GM23338 (cell line): ENCODE measurements around the gene VAMP2. TPM values are rescaled to one million over a fixed set of nuclear protein-coding genes. Genes with fewer than 3 reads are reported as not detected.

ENCODE experiments used
- ATAC-seq: fragments of 200-7000 bp; cut with Tn5 transposase; 3 replicates; pipeline ENCODE4 v1.9.1; 2020
- DNase-seq: peaks from one replicate; pipeline ENCODE4 v3.0.0-alpha.2; 2015; ENCODE audit warnings: low spot score
- H2AFZ ChIP-seq: fragments of 200-600 bp; sonication (generic); 2 replicates; pipeline ENCODE4 v1.8.0; 2016; ENCODE audit warnings: antibody characterized with exemption, mild to moderate bottlenecking, moderate library complexity
- H3F3A ChIP-seq: fragments of 200-600 bp; sonication (generic); replicated peaks from 2 replicates; pipeline ENCODE4 v1.8.0; 2017; ENCODE audit warnings: antibody characterized with exemption, mixed run types, low read depth
- H3K27ac ChIP-seq: fragments of 200-600 bp; sonication (generic); 2 replicates; pipeline ENCODE4 v1.6.1; 2016; ENCODE audit warnings: low read depth
- H3K27me3 ChIP-seq: fragments of 200-600 bp; sonication (generic); 2 replicates; pipeline ENCODE4 v1.8.0; 2016; ENCODE audit warnings: mild to moderate bottlenecking, mixed run types, moderate library complexity; ENCODE audit not compliant: insufficient read depth
- H3K36me3 ChIP-seq: fragments of 200-600 bp; sonication (generic); 2 replicates; pipeline ENCODE4 v1.8.0; 2016; ENCODE audit warnings: mild to moderate bottlenecking; ENCODE audit not compliant: insufficient read depth
- H3K4me1 ChIP-seq: fragments of 200-600 bp; sonication (generic); 2 replicates; pipeline ENCODE4 v1.8.0; 2016; ENCODE audit warnings: mild to moderate bottlenecking, moderate library complexity; ENCODE audit not compliant: insufficient read depth
- H3K4me2 ChIP-seq: fragments of 200-600 bp; sonication (generic); 2 replicates; pipeline ENCODE4 v1.7.1; 2017; ENCODE audit warnings: mixed run types
- H3K4me3 ChIP-seq: fragments of 200-600 bp; sonication (generic); 2 replicates; pipeline ENCODE4 v1.6.1; 2016; ENCODE audit warnings: mixed run types
- H3K79me2 ChIP-seq: fragments of 200-600 bp; sonication (generic); replicated peaks from 2 replicates; pipeline ENCODE4 v1.8.0; 2017; ENCODE audit warnings: mild to moderate bottlenecking; ENCODE audit not compliant: insufficient read depth
- H3K9me2 ChIP-seq: fragments of 200-600 bp; sonication (generic); 2 replicates; pipeline ENCODE4 v1.8.0; 2017; ENCODE audit not compliant: insufficient read depth
- H4K20me1 ChIP-seq: fragments of 200-600 bp; sonication (generic); replicated peaks from 2 replicates; pipeline ENCODE4 v1.8.0; 2017; ENCODE audit warnings: mild to moderate bottlenecking; ENCODE audit not compliant: insufficient read depth
- H3K27ac Mint-ChIP-seq: 2 replicates; pipeline ENCODE4 v1.8.0; 2020; ENCODE audit warnings: inconsistent platforms, mild to moderate bottlenecking, moderate library complexity, mixed read lengths
- H3K27me3 Mint-ChIP-seq: 3 replicates; pipeline ENCODE4 v1.8.0; 2022; ENCODE audit warnings: low read depth, mild to moderate bottlenecking, moderate library complexity, mixed read lengths, inconsistent platforms; ENCODE audit not compliant: insufficient read depth, poor library complexity
- H3K36me3 Mint-ChIP-seq: 3 replicates; pipeline ENCODE4 v1.8.0; 2021; ENCODE audit warnings: low read depth, mild to moderate bottlenecking, inconsistent platforms, moderate library complexity, mixed read lengths
- H3K4me1 Mint-ChIP-seq: 3 replicates; pipeline ENCODE4 v1.8.0; 2020; ENCODE audit warnings: mild to moderate bottlenecking, inconsistent platforms, mixed read lengths
- H3K4me3 Mint-ChIP-seq: 3 replicates; pipeline ENCODE4 v1.8.0; 2021; ENCODE audit warnings: moderate library complexity, mild to moderate bottlenecking, inconsistent platforms, mixed read lengths
- H3K9me3 Mint-ChIP-seq: 3 replicates; pipeline ENCODE4 v1.8.0; 2020; ENCODE audit warnings: moderate library complexity, mild to moderate bottlenecking, inconsistent platforms, mixed read lengths
- CREB1 ChIP-seq: fragments of 250-450 bp; sonication (Bioruptor Pico); IDR thresholded peaks from 2 replicates; pipeline ENCODE4 v1.5.0; 2020; ENCODE audit warnings: low read depth, mild to moderate bottlenecking, moderate library complexity
- EZH2 ChIP-seq: fragments of 200-600 bp; sonication (generic); IDR thresholded peaks from one replicate; pipeline ENCODE4 v1.8.0; 2017; ENCODE audit warnings: antibody characterized with exemption, mild to moderate bottlenecking, low read depth; ENCODE audit not compliant: unreplicated experiment
- EZH2phosphoT487 ChIP-seq: fragments of 200-600 bp; sonication (generic); IDR thresholded peaks from one replicate; pipeline ENCODE4 v1.8.1; 2018; ENCODE audit warnings: antibody characterized with exemption; ENCODE audit not compliant: unreplicated experiment
- JUNB ChIP-seq: IDR thresholded peaks from one replicate; pipeline ENCODE4 v1.6.1; 2016; ENCODE audit warnings: antibody characterized with exemption; ENCODE audit not compliant: unreplicated experiment
- NANOG ChIP-seq: IDR thresholded peaks from 2 replicates; pipeline ENCODE4 v1.6.1; 2016; ENCODE audit warnings: antibody characterized with exemption, borderline replicate concordance
- POLR2AphosphoS5 ChIP-seq: IDR thresholded peaks from 2 replicates; pipeline ENCODE4 v1.6.1; 2016; ENCODE audit warnings: antibody characterized with exemption, low read depth
- STAT1 ChIP-seq: IDR thresholded peaks from one replicate; pipeline ENCODE4 v1.6.1; 2016; ENCODE audit warnings: antibody characterized with exemption; ENCODE audit not compliant: unreplicated experiment
- ZNF114 ChIP-seq: fragments of 250-450 bp; sonication (Bioruptor Pico); IDR thresholded peaks from 2 replicates; pipeline ENCODE4 v1.5.0; 2020; ENCODE audit warnings: mild to moderate bottlenecking, moderate library complexity
- ZNF331 ChIP-seq: fragments of 250-450 bp; sonication (Bioruptor Pico); IDR thresholded peaks from 2 replicates; pipeline ENCODE4 v1.5.0; 2020; ENCODE audit warnings: low read depth, mild to moderate bottlenecking, moderate library complexity
- polyA plus RNA-seq: library from polyadenylated mRNA; unstranded; fragments of >200 nt; fragmentation: Nextera tagmentation; extraction: Ambion mirVana; gene quantifications from 2 replicates; pipeline ENCODE4 v1.2.1, GENCODE V29; 2016
- total RNA-seq: library from RNA; depleted of rRNA; stranded (reverse); fragments of >200 nt; shearing (Covaris generic); gene quantifications from 2 replicates; pipeline ENCODE4 v1.2.3, GENCODE V29; 2014
- TF ChIP-seq, protein P1 (sequence below): IDR thresholded peaks from 2 replicates; pipeline ENCODE4 v1.6.1; 2016; ENCODE audit warnings: antibody characterized with exemption
- TF ChIP-seq, protein P2 (sequence below): fragments of 250-450 bp; sonication (Bioruptor Pico); IDR thresholded peaks from 2 replicates; pipeline ENCODE4 v1.5.0; 2020; ENCODE audit warnings: mild to moderate bottlenecking, moderate library complexity
- TF ChIP-seq, protein P3 (sequence below): IDR thresholded peaks from one replicate; pipeline ENCODE4 v1.6.1; 2018; ENCODE audit warnings: antibody characterized with exemption; ENCODE audit not compliant: unreplicated experiment
- TF ChIP-seq, protein P4 (sequence below), 2 experiments: fragments of 200-600 bp in 1 of 2; sonication (generic) in 1 of 2; conservative IDR thresholded peaks; 2 replicates each; pipeline versions ENCODE4 v1.5.1 to v1.6.1; 2016 to 2017; ENCODE audit warnings: antibody characterized with exemption in 2 of 2, low read depth in 2 of 2, mild to moderate bottlenecking in 2 of 2, moderate library complexity in 1 of 2

The VAMP2 gene
- total and polyA plus RNA-seq, 2 experiments from 2014 or later, result 6.9 to 32.3 TPM

DNA sequence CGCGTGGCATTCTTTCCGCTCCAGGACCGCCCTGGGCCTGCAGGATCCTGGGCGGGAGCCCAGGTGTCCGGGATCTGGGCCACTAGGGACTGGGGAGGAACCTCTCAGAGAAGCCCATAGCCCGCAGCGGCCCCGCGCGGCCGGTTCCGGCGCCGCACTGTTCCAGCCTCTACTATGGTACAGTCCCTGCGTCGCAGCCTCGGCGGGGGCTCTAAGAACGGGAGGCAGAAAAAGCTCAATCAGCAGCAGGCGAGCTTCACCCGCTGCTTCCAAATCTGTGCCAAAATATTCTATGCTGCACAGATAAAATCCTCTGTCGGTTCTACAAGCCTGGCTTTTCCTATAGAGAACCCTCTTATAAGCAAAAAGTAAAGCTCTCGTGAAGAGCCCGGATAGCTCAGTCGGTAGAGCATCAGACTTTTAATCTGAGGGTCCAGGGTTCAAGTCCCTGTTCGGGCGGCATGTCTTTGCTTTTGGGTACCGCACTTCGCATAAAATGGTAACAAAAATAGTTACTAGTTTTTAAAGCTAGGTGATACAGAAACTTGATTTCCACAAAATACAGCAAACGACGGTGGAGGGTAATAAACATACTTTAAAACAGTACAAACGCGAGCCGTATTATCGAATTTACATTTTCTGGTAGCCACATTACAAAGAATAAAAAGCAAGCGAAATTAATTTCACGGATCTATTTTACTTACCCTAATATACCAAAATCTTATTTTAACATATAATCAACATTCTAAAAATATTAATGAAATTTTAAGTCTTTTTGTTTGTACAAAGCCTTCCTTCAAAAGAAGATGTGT, 43.8 kb downstream of the VAMP2 start:
- ATAC-seq (peak; percentile 54), DNase-seq (peak; percentile 91)
- H3K27ac ChIP-seq, result no peak overlapping the region
- no peaks in the 10 kb centered on the region for H3K9me2 ChIP-seq
- no peaks in the 10 kb centered on the region for H3K79me2 ChIP-seq
- peaks cover 12% of the 10 kb centered on the region; the same call in 1 of the 2 replicates for H3K4me1 ChIP-seq
- Mint-ChIP-seq H3K36me3 (peaks cover 13% of the 10 kb centered on the region), H3K27ac (peak overlapping the region; percentile 83; the same call in 1 of the 2 replicates), H3K9me3 (peaks cover 17% of the 10 kb centered on the region), H3K4me3 (peak overlapping the region; percentile 83), H3K4me1 (peaks cover 13% of the 10 kb centered on the region; the same call in 2 of the 3 replicates), H3K27me3 (peaks cover 85% of the 10 kb centered on the region)
- TF ChIP-seq, protein P1, sequence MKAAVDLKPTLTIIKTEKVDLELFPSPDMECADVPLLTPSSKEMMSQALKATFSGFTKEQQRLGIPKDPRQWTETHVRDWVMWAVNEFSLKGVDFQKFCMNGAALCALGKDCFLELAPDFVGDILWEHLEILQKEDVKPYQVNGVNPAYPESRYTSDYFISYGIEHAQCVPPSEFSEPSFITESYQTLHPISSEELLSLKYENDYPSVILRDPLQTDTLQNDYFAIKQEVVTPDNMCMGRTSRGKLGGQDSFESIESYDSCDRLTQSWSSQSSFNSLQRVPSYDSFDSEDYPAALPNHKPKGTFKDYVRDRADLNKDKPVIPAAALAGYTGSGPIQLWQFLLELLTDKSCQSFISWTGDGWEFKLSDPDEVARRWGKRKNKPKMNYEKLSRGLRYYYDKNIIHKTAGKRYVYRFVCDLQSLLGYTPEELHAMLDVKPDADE, result no peak
- TF ChIP-seq JUNB (no peak), ZNF114 (CRISPR knock-in tag) (peak; percentile 12; the same call in 1 of the 2 replicates), CREB1 (CRISPR knock-in tag) (0 out of 2 replicates have a peak, but pooled peaks have one; percentile 38), EZH2phosphoT487 (no peak), STAT1 (no peak), ZNF331 (CRISPR knock-in tag) (no peak), NANOG (no peak), EZH2 (no peak), POLR2AphosphoS5 (no peak)
- TF ChIP-seq, protein P2, sequence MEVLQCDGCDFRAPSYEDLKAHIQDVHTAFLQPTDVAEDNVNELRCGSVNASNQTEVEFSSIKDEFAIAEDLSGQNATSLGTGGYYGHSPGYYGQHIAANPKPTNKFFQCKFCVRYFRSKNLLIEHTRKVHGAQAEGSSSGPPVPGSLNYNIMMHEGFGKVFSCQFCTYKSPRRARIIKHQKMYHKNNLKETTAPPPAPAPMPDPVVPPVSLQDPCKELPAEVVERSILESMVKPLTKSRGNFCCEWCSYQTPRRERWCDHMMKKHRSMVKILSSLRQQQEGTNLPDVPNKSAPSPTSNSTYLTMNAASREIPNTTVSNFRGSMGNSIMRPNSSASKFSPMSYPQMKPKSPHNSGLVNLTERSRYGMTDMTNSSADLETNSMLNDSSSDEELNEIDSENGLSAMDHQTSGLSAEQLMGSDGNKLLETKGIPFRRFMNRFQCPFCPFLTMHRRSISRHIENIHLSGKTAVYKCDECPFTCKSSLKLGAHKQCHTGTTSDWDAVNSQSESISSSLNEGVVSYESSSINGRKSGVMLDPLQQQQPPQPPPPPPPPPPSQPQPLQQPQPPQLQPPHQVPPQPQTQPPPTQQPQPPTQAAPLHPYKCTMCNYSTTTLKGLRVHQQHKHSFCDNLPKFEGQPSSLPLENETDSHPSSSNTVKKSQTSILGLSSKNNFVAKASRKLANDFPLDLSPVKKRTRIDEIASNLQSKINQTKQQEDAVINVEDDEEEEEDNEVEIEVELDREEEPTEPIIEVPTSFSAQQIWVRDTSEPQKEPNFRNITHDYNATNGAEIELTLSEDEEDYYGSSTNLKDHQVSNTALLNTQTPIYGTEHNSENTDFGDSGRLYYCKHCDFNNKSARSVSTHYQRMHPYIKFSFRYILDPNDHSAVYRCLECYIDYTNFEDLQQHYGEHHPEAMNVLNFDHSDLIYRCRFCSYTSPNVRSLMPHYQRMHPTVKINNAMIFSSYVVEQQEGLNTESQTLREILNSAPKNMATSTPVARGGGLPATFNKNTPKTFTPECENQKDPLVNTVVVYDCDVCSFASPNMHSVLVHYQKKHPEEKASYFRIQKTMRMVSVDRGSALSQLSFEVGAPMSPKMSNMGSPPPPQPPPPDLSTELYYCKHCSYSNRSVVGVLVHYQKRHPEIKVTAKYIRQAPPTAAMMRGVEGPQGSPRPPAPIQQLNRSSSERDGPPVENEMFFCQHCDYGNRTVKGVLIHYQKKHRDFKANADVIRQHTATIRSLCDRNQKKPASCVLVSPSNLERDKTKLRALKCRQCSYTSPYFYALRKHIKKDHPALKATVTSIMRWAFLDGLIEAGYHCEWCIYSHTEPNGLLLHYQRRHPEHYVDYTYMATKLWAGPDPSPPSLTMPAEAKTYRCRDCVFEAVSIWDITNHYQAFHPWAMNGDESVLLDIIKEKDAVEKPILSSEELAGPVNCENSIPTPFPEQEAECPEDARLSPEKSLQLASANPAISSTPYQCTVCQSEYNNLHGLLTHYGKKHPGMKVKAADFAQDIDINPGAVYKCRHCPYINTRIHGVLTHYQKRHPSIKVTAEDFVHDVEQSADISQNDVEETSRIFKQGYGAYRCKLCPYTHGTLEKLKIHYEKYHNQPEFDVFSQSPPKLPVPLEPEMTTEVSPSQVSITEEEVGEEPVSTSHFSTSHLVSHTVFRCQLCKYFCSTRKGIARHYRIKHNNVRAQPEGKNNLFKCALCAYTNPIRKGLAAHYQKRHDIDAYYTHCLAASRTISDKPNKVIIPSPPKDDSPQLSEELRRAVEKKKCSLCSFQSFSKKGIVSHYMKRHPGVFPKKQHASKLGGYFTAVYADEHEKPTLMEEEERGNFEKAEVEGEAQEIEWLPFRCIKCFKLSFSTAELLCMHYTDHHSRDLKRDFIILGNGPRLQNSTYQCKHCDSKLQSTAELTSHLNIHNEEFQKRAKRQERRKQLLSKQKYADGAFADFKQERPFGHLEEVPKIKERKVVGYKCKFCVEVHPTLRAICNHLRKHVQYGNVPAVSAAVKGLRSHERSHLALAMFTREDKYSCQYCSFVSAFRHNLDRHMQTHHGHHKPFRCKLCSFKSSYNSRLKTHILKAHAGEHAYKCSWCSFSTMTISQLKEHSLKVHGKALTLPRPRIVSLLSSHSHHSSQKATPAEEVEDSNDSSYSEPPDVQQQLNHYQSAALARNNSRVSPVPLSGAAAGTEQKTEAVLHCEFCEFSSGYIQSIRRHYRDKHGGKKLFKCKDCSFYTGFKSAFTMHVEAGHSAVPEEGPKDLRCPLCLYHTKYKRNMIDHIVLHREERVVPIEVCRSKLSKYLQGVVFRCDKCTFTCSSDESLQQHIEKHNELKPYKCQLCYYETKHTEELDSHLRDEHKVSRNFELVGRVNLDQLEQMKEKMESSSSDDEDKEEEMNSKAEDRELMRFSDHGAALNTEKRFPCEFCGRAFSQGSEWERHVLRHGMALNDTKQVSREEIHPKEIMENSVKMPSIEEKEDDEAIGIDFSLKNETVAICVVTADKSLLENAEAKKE (CRISPR knock-in tag), result no peak
- TF ChIP-seq, protein P3, sequence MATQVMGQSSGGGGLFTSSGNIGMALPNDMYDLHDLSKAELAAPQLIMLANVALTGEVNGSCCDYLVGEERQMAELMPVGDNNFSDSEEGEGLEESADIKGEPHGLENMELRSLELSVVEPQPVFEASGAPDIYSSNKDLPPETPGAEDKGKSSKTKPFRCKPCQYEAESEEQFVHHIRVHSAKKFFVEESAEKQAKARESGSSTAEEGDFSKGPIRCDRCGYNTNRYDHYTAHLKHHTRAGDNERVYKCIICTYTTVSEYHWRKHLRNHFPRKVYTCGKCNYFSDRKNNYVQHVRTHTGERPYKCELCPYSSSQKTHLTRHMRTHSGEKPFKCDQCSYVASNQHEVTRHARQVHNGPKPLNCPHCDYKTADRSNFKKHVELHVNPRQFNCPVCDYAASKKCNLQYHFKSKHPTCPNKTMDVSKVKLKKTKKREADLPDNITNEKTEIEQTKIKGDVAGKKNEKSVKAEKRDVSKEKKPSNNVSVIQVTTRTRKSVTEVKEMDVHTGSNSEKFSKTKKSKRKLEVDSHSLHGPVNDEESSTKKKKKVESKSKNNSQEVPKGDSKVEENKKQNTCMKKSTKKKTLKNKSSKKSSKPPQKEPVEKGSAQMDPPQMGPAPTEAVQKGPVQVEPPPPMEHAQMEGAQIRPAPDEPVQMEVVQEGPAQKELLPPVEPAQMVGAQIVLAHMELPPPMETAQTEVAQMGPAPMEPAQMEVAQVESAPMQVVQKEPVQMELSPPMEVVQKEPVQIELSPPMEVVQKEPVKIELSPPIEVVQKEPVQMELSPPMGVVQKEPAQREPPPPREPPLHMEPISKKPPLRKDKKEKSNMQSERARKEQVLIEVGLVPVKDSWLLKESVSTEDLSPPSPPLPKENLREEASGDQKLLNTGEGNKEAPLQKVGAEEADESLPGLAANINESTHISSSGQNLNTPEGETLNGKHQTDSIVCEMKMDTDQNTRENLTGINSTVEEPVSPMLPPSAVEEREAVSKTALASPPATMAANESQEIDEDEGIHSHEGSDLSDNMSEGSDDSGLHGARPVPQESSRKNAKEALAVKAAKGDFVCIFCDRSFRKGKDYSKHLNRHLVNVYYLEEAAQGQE, result no peak
- TF ChIP-seq, protein P4, sequence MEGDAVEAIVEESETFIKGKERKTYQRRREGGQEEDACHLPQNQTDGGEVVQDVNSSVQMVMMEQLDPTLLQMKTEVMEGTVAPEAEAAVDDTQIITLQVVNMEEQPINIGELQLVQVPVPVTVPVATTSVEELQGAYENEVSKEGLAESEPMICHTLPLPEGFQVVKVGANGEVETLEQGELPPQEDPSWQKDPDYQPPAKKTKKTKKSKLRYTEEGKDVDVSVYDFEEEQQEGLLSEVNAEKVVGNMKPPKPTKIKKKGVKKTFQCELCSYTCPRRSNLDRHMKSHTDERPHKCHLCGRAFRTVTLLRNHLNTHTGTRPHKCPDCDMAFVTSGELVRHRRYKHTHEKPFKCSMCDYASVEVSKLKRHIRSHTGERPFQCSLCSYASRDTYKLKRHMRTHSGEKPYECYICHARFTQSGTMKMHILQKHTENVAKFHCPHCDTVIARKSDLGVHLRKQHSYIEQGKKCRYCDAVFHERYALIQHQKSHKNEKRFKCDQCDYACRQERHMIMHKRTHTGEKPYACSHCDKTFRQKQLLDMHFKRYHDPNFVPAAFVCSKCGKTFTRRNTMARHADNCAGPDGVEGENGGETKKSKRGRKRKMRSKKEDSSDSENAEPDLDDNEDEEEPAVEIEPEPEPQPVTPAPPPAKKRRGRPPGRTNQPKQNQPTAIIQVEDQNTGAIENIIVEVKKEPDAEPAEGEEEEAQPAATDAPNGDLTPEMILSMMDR (conservative IDR thresholded peaks at IDR 0.05; ENCODE audit: low read depth in 2 of 2), result peak; percentile 71 to 81
- peaks cover 69% of the 10 kb centered on the region for H3K27me3 ChIP-seq
- 0 out of 2 replicates have a peak, but pooled peaks cover 4% of the 10 kb centered on the region for H3F3A ChIP-seq
- H3K4me2 ChIP-seq, result peak overlapping the region; percentile 75
- peak overlapping the region; percentile 98 for H2AFZ ChIP-seq
- H3K36me3 ChIP-seq, result no peaks in the 10 kb centered on the region
- peak overlapping the region; percentile 66 for H3K4me3 ChIP-seq
- no peaks in the 10 kb centered on the region for H4K20me1 ChIP-seq
